ENCODE data around the gene ENPEP.

GRCh38 chr4:110613745-110614144, 137.8 kb downstream of the ENPEP start:
- no peak for TF ChIP-seq CTCF (IDR thresholded peaks at IDR 0.05)
- TF ChIP-seq POLR2A (IDR thresholded peaks at IDR 0.05): no peak
